Mammary microvascular endothelial cell (primary cell): Measurements from ENCODE around the gene OR8I2. TPM values are rescaled to one million over a fixed set of nuclear protein-coding genes. Genes with fewer than 3 reads are reported as not detected.

ENCODE experiments used
- total RNA-seq: library from RNA; depleted of rRNA; stranded (reverse); fragments of >200 nt; gene quantifications from 2 replicates; pipeline ENCODE4 v1.2.3, GENCODE V29; 2015

The OR8I2 gene
- not detected in 2 replicates for total RNA-seq

GRCh38 chr11:56093008-56093407 lies at the start of gene OR8I2:
Gene OR8I2 (plus strand): TSS chr11:56093308. CDS start chr11:56093308, 0 bp downstream.

GRCh38 chr11:56103210-56103737 lies 10.2 kb downstream of the OR8I2 start, which contains the start of gene OR8H2:
Gene OR8H2 (plus strand): TSS chr11:56103687. CDS start chr11:56105043, 1,356 bp downstream.

GRCh38 chr11:56122073-56122472 lies 29.0 kb downstream of the OR8I2 start, which contains the start of gene OR8H3:
Gene OR8H3 (plus strand): TSS chr11:56122373. CDS start chr11:56122373, 0 bp downstream.

GRCh38 chr11:56140151-56140661 lies 47.1 kb downstream of the OR8I2 start, which contains the start of gene OR8J3:
Gene OR8J3 (minus strand): TSS chr11:56140201. CDS start chr11:56137718, 2,483 bp downstream.

Other genes starting within 250 kb of the OR8I2 start
- gene TRIM51, start 210.0 kb upstream of the OR8I2 start, total RNA-seq, result not detected in 2 replicates
- gene OR5W2, start 178.7 kb upstream of the OR8I2 start, total RNA-seq, result not detected in 2 replicates
- not detected in 2 replicates for gene OR5I1, start 156.9 kb upstream of the OR8I2 start, total RNA-seq
- not detected in 2 replicates for gene OR10AG1, start 123.4 kb upstream of the OR8I2 start, total RNA-seq
- not detected in 2 replicates for gene OR5F1, start 98.7 kb upstream of the OR8I2 start, total RNA-seq
- gene OR5AS1, start 65.7 kb upstream of the OR8I2 start, total RNA-seq, result not detected in 2 replicates
- not detected in 2 replicates for gene OR8H2, start 10.4 kb downstream of the OR8I2 start, total RNA-seq
- gene OR8H3, start 29.1 kb downstream of the OR8I2 start, total RNA-seq, result not detected in 2 replicates
- gene OR8J3, start 46.9 kb downstream of the OR8I2 start, total RNA-seq, result not detected in 2 replicates
- gene OR8K5, start 67.0 kb downstream of the OR8I2 start, total RNA-seq, result not detected in 2 replicates
- gene OR5J2, start 83.3 kb downstream of the OR8I2 start, total RNA-seq, result not detected in 2 replicates
- not detected in 2 replicates for gene OR5T2, start 140.9 kb downstream of the OR8I2 start, total RNA-seq
- gene OR5T3, start 158.9 kb downstream of the OR8I2 start, total RNA-seq, result not detected in 2 replicates
- gene OR5T1, start 180.8 kb downstream of the OR8I2 start, total RNA-seq, result not detected in 2 replicates
- gene OR8H1, start 198.9 kb downstream of the OR8I2 start, total RNA-seq, result not detected in 2 replicates
- gene OR8K3, start 221.8 kb downstream of the OR8I2 start, total RNA-seq, result not detected in 2 replicates